HepG2 (cell line): ENCODE data around the gene CDK5RAP1. TPM values are rescaled to one million over a fixed set of nuclear protein-coding genes. Genes with fewer than 3 reads are reported as not detected.

Experiments used
- ATF1 ChIP-seq: IDR thresholded peaks from 2 replicates; pipeline ENCODE4 v1.6.1; 2016; ENCODE audit warnings: mild to moderate bottlenecking, control low read depth
- ATF7 ChIP-seq, 2 experiments: fragments of 450-650 bp in 1 of 2; sonication (generic) in 1 of 2; formaldehyde crosslinking in 1 of 2; IDR thresholded peaks; 2 replicates each; pipeline versions ENCODE4 v1.4.0 to v1.6.1; 2016 to 2020; ENCODE audit warnings: antibody characterized with exemption in 1 of 2, mild to moderate bottlenecking in 1 of 2, missing genetic modification reagents in 1 of 2
- IKZF4 ChIP-seq: sonication (generic); formaldehyde crosslinking; IDR thresholded peaks from 2 replicates; pipeline ENCODE4 v1.5.1; 2020; ENCODE audit warnings: borderline replicate concordance, mild to moderate bottlenecking, low read depth, missing genetic modification reagents; ENCODE audit errors: not compliant biosample characterization
- MAF1 ChIP-seq: sonication (generic); formaldehyde crosslinking; IDR thresholded peaks from 2 replicates; pipeline ENCODE4 v1.5.0; 2020; ENCODE audit warnings: missing genetic modification reagents, borderline replicate concordance
- SMAD1 ChIP-seq: sonication (generic); formaldehyde crosslinking; IDR thresholded peaks from 2 replicates; pipeline ENCODE4 v1.4.0; 2020; ENCODE audit warnings: missing genetic modification reagents, low read depth, mild to moderate bottlenecking, borderline replicate concordance
- SMARCC2 ChIP-seq: fragments of 450-650 bp; IDR thresholded peaks from 2 replicates; pipeline ENCODE4 v1.6.1; 2017; ENCODE audit warnings: antibody characterized with exemption, mild to moderate bottlenecking
- SMC3 ChIP-seq: IDR thresholded peaks from 2 replicates; pipeline ENCODE4 v1.6.1; 2011; ENCODE audit warnings: low read length, improper control_type of control experiment
- TEAD2 ChIP-seq: sonication (generic); formaldehyde crosslinking; IDR thresholded peaks from 2 replicates; pipeline ENCODE4 v1.9.0; 2021; ENCODE audit warnings: missing genetic modification reagents
- ZFP82 ChIP-seq: sonication (generic); formaldehyde crosslinking; IDR thresholded peaks from 2 replicates; pipeline ENCODE4 v1.5.1; 2020; ENCODE audit warnings: mild to moderate bottlenecking, missing genetic modification reagents, borderline replicate concordance
- ZNF563 ChIP-seq: sonication (generic); formaldehyde crosslinking; IDR thresholded peaks from 2 replicates; pipeline ENCODE4 v1.8.0; 2022; ENCODE audit warnings: mild to moderate bottlenecking, moderate library complexity, missing genetic modification reagents
- polyA plus RNA-seq, 8 experiments: library from polyadenylated mRNA; depleted of rRNA in 3 of 8; stranded (reverse) in 7 of 8; unstranded in 1 of 8; fragments of >200 nt; fragmentation: Illumina TruSeq in 4 of 8; extraction: Trizol in 4 of 8; gene quantifications; 2 replicates each; pipeline versions ENCODE4 v1.2.1 to v1.2.3, GENCODE V29; 2011 to 2016; ENCODE audit warnings: low read depth in 4 of 8, missing spikeins in 1 of 8, mixed read lengths in 1 of 8; ENCODE audit not compliant: insufficient read depth in 1 of 8
- total RNA-seq, 5 experiments: library from RNA; depleted of rRNA; stranded (reverse); fragments of >200 nt; fragmentation: Illumina TruSeq; extraction: Trizol; gene quantifications; 2 replicates each; pipeline ENCODE4 v1.2.3, GENCODE V29; 2016; ENCODE audit warnings: low read depth in 1 of 5
- TF ChIP-seq, protein P1 (sequence below): sonication (generic); formaldehyde crosslinking; IDR thresholded peaks from 2 replicates; pipeline ENCODE4 v1.4.0; 2020; ENCODE audit warnings: missing genetic modification reagents, borderline replicate concordance
- TF ChIP-seq, protein P2 (sequence below): sonication (generic); formaldehyde crosslinking; IDR thresholded peaks from 2 replicates; pipeline ENCODE4 v1.4.0; 2020; ENCODE audit warnings: missing genetic modification reagents
- TF ChIP-seq, protein P3 (sequence below): sonication (generic); formaldehyde crosslinking; IDR thresholded peaks from 2 replicates; pipeline ENCODE4 v1.4.0; 2020; ENCODE audit warnings: missing genetic modification reagents, borderline replicate concordance

The CDK5RAP1 gene
- total and polyA plus RNA-seq, 2 of the 13 experiments (the other 11 are each of a cell fraction or from before 2014, with no cell fraction given), result 53.6 to 98.2 TPM

DNA sequence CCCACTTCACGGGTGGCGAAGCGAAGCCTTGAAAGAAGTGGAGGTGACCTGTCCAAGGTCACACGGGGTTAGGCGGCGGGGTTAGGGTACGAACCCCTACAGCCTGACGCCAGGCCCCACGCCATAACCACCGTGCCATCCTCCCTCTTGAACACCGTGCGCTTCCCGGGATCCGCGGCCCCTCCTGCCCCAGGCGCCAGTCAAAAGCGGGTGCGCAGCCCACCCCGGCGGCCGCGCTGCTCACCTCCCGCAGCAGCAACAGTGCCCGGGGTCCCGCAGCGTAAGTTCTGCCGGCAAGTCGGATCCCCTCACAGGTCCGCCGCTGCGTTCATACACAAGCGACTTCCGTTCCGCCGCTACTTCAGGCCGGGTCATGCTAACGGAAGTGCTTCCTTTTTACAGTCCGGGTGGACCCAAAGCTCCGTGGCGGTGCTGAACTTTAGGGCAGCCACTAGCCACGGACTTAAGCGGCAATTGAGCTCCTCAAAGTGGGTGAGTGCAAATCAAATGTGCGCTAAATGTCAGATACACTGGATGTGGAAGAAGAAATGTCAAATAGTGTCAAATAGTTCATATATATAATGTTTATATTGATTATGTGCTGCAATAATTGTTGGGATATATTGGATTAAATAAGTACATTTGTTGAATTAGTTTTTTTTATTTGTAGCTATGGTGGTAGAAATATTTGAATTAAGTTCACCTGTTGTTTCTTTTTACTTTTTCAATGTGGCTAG is at the start of gene CDK5RAP1 (continued):
- TF ChIP-seq, protein P1, sequence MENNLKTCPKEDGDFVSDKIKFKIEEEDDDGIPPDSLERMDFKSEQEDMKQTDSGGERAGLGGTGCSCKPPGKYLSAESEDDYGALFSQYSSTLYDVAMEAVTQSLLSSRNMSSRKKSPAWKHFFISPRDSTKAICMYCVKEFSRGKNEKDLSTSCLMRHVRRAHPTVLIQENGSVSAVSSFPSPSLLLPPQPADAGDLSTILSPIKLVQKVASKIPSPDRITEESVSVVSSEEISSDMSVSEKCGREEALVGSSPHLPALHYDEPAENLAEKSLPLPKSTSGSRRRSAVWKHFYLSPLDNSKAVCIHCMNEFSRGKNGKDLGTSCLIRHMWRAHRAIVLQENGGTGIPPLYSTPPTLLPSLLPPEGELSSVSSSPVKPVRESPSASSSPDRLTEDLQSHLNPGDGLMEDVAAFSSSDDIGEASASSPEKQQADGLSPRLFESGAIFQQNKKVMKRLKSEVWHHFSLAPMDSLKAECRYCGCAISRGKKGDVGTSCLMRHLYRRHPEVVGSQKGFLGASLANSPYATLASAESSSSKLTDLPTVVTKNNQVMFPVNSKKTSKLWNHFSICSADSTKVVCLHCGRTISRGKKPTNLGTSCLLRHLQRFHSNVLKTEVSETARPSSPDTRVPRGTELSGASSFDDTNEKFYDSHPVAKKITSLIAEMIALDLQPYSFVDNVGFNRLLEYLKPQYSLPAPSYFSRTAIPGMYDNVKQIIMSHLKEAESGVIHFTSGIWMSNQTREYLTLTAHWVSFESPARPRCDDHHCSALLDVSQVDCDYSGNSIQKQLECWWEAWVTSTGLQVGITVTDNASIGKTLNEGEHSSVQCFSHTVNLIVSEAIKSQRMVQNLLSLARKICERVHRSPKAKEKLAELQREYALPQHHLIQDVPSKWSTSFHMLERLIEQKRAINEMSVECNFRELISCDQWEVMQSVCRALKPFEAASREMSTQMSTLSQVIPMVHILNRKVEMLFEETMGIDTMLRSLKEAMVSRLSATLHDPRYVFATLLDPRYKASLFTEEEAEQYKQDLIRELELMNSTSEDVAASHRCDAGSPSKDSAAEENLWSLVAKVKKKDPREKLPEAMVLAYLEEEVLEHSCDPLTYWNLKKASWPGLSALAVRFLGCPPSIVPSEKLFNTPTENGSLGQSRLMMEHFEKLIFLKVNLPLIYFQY (CRISPR knock-in tag), result peak; percentile 95
- TF ChIP-seq SMC3 (no peak), ZNF563 (CRISPR knock-in tag) (peak; percentile 96), ZFP82 (0 out of 2 replicates have a peak, but pooled peaks have one; percentile 93), MAF1 (peak; percentile 95; the same call in 1 of the 2 replicates), TEAD2 (CRISPR knock-in tag) (no peak), SMAD1 (CRISPR knock-in tag) (peak; percentile 100), SMARCC2 (peak; percentile 68; the same call in 1 of the 2 replicates), ATF1 (CRISPR knock-in tag) (peak; percentile 76), ATF7 (IDR thresholded peaks at IDR 0.05) (no peak), ATF7 (CRISPR knock-in tag; IDR thresholded peaks at IDR 0.05) (peak; percentile 40; the same call in 1 of the 2 replicates), IKZF4 (CRISPR knock-in tag) (peak; percentile 62)
- TF ChIP-seq, protein P2, sequence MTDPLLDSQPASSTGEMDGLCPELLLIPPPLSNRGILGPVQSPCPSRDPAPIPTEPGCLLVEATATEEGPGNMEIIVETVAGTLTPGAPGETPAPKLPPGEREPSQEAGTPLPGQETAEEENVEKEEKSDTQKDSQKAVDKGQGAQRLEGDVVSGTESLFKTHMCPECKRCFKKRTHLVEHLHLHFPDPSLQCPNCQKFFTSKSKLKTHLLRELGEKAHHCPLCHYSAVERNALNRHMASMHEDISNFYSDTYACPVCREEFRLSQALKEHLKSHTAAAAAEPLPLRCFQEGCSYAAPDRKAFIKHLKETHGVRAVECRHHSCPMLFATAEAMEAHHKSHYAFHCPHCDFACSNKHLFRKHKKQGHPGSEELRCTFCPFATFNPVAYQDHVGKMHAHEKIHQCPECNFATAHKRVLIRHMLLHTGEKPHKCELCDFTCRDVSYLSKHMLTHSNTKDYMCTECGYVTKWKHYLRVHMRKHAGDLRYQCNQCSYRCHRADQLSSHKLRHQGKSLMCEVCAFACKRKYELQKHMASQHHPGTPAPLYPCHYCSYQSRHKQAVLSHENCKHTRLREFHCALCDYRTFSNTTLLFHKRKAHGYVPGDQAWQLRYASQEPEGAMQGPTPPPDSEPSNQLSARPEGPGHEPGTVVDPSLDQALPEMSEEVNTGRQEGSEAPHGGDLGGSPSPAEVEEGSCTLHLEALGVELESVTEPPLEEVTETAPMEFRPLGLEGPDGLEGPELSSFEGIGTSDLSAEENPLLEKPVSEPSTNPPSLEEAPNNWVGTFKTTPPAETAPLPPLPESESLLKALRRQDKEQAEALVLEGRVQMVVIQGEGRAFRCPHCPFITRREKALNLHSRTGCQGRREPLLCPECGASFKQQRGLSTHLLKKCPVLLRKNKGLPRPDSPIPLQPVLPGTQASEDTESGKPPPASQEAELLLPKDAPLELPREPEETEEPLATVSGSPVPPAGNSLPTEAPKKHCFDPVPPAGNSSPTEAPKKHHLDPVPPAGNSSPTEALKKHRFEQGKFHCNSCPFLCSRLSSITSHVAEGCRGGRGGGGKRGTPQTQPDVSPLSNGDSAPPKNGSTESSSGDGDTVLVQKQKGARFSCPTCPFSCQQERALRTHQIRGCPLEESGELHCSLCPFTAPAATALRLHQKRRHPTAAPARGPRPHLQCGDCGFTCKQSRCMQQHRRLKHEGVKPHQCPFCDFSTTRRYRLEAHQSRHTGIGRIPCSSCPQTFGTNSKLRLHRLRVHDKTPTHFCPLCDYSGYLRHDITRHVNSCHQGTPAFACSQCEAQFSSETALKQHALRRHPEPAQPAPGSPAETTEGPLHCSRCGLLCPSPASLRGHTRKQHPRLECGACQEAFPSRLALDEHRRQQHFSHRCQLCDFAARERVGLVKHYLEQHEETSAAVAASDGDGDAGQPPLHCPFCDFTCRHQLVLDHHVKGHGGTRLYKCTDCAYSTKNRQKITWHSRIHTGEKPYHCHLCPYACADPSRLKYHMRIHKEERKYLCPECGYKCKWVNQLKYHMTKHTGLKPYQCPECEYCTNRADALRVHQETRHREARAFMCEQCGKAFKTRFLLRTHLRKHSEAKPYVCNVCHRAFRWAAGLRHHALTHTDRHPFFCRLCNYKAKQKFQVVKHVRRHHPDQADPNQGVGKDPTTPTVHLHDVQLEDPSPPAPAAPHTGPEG (CRISPR knock-in tag), result peak; percentile 91
- TF ChIP-seq, protein P3, sequence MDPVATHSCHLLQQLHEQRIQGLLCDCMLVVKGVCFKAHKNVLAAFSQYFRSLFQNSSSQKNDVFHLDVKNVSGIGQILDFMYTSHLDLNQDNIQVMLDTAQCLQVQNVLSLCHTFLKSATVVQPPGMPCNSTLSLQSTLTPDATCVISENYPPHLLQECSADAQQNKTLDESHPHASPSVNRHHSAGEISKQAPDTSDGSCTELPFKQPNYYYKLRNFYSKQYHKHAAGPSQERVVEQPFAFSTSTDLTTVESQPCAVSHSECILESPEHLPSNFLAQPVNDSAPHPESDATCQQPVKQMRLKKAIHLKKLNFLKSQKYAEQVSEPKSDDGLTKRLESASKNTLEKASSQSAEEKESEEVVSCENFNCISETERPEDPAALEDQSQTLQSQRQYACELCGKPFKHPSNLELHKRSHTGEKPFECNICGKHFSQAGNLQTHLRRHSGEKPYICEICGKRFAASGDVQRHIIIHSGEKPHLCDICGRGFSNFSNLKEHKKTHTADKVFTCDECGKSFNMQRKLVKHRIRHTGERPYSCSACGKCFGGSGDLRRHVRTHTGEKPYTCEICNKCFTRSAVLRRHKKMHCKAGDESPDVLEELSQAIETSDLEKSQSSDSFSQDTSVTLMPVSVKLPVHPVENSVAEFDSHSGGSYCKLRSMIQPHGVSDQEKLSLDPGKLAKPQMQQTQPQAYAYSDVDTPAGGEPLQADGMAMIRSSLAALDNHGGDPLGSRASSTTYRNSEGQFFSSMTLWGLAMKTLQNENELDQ (CRISPR knock-in tag), result peak; percentile 98
